GM21737 (cell line): ENCODE results near the gene HMGA1.
A peak's percentile ranks its signal among the peaks of the same experiment; 100 is the strongest.
"Not testable (repeated sequence)": the region's sequence is repeated elsewhere in the genome, so short reads cannot be mapped to it uniquely, and the experiment has no call there.

Experiments used
- ATAC-seq: cut with Tn5 transposase; IDR thresholded peaks from one replicate; pipeline ENCODE4 v1.9.1; 2021; ENCODE audit warnings: mild to moderate bottlenecking, moderate library complexity; ENCODE audit not compliant: unreplicated experiment

The HMGA1 gene

GRCh38 chr6:34239893-34240292, 3.2 kb downstream of the HMGA1 start:
- no peak for ATAC-seq

DNA sequence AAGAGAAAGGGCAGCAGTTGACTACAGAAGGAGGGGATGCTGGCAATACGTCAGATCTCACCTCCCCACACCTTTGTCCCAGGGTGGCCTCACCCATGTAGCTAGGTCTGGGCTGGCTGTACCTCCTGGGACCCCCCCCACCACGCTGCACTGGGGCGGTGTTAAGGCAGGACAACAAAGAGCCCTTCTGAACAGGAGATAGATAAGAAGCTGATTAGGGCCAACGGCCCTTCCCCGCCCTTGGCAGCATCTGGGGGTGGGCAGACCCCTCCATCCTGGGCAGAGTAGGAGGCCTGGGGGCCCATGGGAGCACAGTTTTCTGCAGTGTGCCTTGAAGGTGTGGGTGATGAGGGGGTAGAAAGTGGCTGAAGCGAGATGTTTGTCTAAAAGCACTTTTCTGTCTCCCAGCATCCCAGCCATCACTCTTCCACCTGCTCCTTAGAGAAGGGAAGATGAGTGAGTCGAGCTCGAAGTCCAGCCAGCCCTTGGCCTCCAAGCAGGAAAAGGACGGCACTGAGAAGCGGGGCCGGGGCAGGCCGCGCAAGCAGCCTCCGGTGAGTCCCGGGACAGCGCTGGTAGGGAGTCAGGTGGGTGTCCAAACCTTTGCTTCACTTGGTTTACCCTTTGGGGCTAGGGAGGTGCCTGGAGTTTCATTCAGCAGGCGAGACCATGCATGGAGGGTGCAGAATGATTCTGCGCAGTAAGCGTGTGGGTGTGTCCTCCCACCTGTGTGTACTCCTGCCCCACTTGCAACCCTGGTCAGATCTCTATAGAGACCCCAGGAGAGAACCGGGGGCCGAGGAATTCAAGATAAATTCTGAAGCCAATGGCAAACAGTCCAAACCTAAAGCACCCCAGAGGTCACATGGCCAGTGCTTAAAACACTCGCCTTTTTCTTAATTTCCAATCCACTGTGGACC, 3.9 kb downstream of the HMGA1 start:
- ATAC-seq = no peak

- ATAC-seq = no peak
Observed at GRCh38 chr6:34241351-34242215, 4.9 kb downstream of the HMGA1 start.

DNA sequence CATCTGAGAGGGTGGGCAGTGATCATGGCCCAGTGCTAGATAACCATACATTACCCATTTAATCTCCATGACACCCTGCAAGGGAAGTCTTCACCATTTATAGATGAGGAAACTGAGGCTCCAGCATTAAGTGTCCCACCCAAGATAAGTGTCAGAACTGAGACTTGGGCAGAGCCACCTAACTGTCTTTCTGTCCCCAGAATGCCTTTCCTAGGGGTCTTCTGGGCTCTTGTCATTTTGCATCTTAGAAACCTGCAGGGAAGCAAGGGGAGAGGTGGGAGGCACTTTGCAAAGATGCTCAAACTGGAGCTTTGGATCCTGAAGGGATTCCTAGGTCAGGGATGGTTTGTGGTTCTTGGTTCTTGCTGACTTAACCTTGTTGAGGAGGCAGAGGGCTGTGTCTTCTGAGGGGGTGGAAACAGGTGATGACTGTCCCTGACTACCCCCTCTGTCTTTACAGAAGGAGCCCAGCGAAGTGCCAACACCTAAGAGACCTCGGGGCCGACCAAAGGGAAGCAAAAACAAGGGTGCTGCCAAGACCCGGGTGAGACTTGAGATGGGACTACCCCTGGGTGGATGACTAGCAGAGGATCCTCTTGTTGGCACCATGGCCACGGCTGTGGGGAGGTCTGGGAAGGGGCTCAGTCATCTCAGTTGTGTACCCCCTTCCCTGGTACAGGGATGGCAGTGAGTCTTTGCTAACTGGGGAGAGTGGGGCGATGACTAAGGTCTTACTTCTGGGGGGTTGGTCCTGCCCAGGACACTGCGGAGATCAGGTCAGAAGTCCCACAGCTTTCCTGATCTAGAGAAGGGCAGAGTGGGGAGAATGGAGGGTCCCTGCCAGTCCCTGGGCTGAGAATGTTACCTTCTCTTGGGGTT, 5.8 kb downstream of the HMGA1 start:
- ATAC-seq = no peak

- no peak for ATAC-seq
Observed at GRCh38 chr6:34243131-34243771, 6.6 kb downstream of the HMGA1 start.

DNA sequence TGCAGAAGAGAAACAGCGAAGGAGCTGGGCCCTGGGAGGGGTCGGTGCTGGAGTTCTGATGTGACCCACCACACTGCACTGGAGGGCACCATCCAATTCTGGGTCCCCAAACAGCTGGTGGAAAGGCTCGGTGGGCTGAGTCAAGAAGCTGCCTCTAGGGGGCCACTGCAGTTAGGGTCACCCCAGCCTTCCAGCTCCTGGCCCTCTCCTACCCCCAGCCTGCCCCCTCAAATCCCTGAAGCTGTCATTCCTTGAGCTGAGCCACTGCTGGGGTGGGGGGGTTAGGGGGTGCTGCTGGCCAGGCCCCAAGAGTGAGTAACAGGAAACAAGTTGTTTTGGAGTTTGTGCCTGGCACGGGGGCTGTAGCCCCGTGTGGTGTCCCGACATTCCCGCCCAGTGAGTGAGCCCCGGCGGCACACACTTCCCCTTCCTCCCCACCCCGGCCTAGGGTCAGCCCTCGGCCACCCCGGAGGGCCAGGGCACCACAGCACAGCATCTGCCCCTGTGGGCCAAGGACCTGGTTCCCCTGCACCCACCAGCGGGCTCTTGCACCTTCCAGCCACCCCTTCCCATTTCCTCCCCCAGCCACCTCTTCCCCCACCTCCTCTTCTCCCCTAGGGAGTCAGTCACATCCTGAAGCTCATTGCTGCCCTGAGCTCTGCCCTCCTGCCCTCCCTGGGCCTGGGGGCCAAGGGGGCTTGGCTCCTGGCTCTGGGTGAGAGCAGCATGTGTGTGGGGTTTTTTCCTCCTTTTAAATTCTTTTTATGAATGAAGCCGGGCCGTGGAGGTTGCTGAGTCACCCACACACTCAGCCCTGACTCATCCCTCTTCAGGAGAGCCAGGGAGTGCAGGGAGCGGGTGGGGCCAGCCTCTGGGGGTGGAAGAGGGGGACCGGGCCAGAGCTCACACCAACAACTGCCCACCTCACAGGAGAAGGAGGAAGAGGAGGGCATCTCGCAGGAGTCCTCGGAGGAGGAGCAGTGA, 7.5 kb downstream of the HMGA1 start:
- ATAC-seq = no peak

GRCh38 chr6:34245032-34245760, 8.5 kb downstream of the HMGA1 start:
- not testable (repeated sequence) for ATAC-seq

GRCh38 chr6:34245761-34246140, 9.1 kb downstream of the HMGA1 start:
- not testable (repeated sequence) for ATAC-seq

- no peak for ATAC-seq
Observed at GRCh38 chr6:34246249-34246562, 9.5 kb downstream of the HMGA1 start.

DNA sequence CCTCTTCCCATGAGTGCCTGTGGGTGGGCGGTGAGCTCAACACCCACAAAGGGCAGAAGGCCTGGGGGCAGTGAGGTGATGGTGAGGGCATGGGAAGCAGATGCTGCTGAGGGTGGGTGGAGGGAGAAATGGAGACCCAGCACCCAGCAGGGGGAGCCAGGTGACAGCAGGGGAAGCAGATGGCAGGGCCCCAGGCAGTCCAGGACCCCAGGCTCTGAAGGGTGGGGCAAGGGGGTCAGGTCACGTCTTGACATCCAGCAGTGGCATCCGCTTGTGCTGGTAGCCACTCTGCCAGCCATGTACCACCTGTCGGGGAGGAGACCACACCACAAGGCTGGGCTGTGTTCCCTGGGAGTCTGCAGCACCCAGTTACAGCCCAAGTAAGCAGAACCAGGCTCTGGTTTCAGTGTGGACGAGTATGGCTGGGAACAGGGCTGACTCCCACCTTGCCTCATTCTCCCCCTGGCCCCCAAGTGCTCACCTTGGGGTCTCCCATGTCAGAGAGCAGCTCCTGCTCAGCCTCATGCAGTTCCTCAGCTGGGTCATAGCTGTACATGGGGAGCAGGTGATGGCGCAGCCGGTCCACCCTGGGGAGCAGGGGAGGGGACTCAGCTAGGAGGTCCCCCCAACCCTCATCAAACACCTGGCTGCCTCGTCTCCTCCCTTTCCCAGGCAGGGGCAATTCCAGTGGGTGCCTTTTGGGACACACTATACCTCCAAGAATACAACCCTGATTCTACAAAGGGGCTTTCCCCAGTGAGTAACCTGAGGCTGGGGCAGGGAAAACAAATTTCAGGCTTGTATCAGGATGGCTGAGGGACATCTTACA, 10.1 kb downstream of the HMGA1 start:
- ATAC-seq = no peak

GRCh38 chr6:34247481-34248197, 11.0 kb downstream of the HMGA1 start:
- no peak for ATAC-seq

- ATAC-seq = peak; percentile 3
Observed at GRCh38 chr6:34248198-34248726, 11.6 kb downstream of the HMGA1 start.

DNA sequence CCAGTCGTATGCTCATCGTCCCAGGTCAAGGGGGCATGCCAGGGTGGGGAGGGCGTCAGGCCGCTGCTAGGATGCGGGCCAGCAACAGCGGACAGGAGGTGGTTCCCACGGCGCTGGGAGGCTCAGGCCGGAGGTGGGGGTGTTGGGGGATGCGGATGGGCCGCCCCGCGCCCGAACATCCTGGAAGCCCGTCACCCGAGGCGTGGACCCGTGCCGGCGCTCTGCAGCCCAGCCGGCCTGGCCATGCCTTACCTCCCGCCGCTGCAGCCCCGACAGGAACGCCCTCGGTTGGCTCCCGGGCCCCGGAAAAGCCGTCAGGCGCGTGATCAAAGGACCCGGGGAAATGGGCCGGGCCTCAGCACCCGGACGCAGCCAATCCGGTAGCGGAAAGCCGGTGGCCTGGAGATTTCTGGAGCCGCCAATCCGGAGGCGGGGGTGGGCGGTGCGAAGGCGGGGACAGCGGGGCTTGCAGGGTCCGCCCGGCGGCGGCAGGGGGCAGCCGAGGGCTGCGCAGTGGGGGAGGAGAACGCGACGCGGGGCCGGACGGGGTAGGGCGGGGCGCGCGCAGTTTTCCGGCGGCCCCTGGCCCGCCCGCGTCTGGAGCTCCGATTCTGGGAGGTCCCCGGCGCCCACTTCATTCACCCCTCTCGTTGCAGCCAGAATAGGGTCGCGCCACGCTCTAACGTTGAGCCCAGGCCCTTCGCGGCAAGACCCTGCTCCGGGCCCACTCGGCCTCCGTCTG, 12.2 kb downstream of the HMGA1 start, which contains the start of gene SMIM29:
Gene SMIM29, minus strand, starts transcription at position 280 of the 742 bp plus-strand sequence. CDS start 1,215 bp downstream, outside the sequence.
- ATAC-seq = peak; percentile 80

- ATAC-seq = peak; percentile 26
Observed at GRCh38 chr6:34249469-34250261, 13.0 kb downstream of the HMGA1 start.

DNA sequence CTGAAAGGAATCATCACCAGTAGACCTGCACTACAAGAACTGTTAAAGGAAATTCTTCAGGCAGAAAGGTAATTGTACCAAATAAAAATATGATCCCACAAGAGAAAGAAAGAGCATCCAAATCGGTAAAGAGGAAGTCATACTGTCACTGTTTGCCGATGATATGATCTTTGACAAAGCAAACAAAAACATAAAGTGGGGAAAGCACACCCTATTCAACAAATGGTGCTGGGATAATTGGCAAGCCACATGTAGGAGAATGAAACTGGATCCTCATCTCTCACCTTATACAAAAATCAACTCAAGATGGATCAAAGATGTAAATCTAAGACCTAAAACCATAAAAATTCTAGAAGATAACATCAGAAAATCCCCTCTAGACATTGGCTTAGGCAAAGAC, 15.7 kb downstream of the HMGA1 start:
- ATAC-seq = not testable (repeated sequence)
